Measurements from ENCODE around the gene MYCT1. TPM values are rescaled to one million over a fixed set of nuclear protein-coding genes. Genes with fewer than 3 reads are reported as not detected.

The MYCT1 gene
- total and polyA plus RNA-seq, 2 of the 8 experiments (the other 6 are each of a cell fraction or from before 2014, with no cell fraction given), result 0.39 to 3.3 TPM

DNA sequence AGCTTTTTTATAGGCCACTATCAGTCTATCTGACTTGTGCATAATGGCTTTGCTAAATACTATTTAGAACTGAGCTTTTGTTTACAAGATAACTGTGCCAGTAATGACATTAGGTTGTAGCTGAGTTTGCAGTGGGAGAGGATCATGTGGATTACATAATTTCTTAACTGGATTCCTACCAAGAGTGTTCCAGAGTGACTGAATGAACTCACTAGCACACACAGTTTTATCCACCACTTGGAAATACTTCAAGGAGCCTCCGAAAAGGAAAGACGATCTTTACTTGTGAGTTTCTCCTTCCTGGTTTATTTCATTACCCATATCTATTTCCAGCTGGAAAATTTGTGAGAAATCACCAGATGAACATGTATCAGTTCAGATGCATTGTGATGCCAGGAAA is 49.6 kb upstream of the MYCT1 start:
- Histone ChIP-seq H2BK5ac (ENCODE audit: low read depth, low read length) (no peak overlapping the region), H3K79me1 (ENCODE audit: low read depth, low read length) (no peaks in the 10 kb centered on the region), H4K5ac (ENCODE audit: insufficient read length, low read depth, low read length) (no peak overlapping the region), H2AFZ (ENCODE audit: low read length) (no peak overlapping the region), H3K4me3 (ENCODE audit: extremely low read depth in 1 of 4, insufficient read depth in 2 of 4, low read depth in 3 of 4, low read length in 4 of 4) (no peak overlapping the region), H3K36me3 (ENCODE audit: control insufficient read depth in 2 of 4, insufficient read depth in 4 of 4, low read length in 3 of 4) (no peaks in the 10 kb centered on the region), H2BK20ac (ENCODE audit: low read length) (no peak overlapping the region), H3K23me2 (ENCODE audit: low read depth, low read length) (no peaks in the 10 kb centered on the region), H2BK12ac (ENCODE audit: low read depth, low read length) (no peak overlapping the region), H3K4me1 (replicated peaks in 1 of 4; ENCODE audit: control insufficient read depth in 3 of 4, insufficient read depth in 4 of 4, low read length in 3 of 4) (no peaks in the 10 kb centered on the region; a peak in 1 of 7 replicates), H2BK120ac (replicated peaks; ENCODE audit: low read depth, low read length) (no peak overlapping the region), H2AK5ac (ENCODE audit: low read depth, low read length) (no peak overlapping the region), H3K9me3 (ENCODE audit: insufficient read depth in 2 of 2, low read depth in 1 of 2, low read length in 1 of 2) (no peaks in the 10 kb centered on the region), H3K23ac (ENCODE audit: insufficient read length) (no peak overlapping the region), H3K56ac (replicated peaks; ENCODE audit: insufficient read length, low read depth, low read length) (no peak overlapping the region), H3K9ac (replicated peaks in 1 of 4; ENCODE audit: extremely low read depth in 1 of 4, low read depth in 3 of 4, low read length in 3 of 4) (no peak overlapping the region), H3K79me2 (ENCODE audit: control insufficient read depth in 1 of 2, insufficient read depth in 2 of 2, low read length in 2 of 2) (no peaks in the 10 kb centered on the region), H4K8ac (ENCODE audit: extremely low read depth, insufficient read depth, low read length) (no peak overlapping the region), H3K4ac (replicated peaks; ENCODE audit: insufficient read length, low read depth, low read length) (no peak overlapping the region), H4K91ac (replicated peaks; ENCODE audit: insufficient read length, low read length) (no peak overlapping the region), H3K18ac (ENCODE audit: extremely low read depth, low read length) (no peak overlapping the region), H4K20me1 (replicated peaks in 1 of 2; ENCODE audit: control insufficient read depth in 1 of 2, insufficient read depth in 2 of 2, low read length in 2 of 2) (no peaks in the 10 kb centered on the region), H3K27me3 (replicated peaks in 1 of 4; ENCODE audit: control insufficient read depth in 3 of 4, extremely low read depth in 1 of 4, insufficient read depth in 3 of 4, low read length in 3 of 4) (no peaks in the 10 kb centered on the region), H3K4me2 (ENCODE audit: insufficient read depth in 1 of 2, low read depth in 2 of 2, low read length in 2 of 2) (no peak overlapping the region), H3K14ac (ENCODE audit: insufficient read length) (no peak overlapping the region), H2BK15ac (ENCODE audit: low read length) (no peak overlapping the region), H3K27ac (ENCODE audit: low read depth, low read length) (no peak overlapping the region)
- DNase-seq (ENCODE audit: low read depth in 1 of 2, low spot score in 2 of 2) (no peak), FAIRE-seq (no peak)
- ChIA-PET POLR2A (ENCODE audit: partially characterized antibody) (no interaction called here), CTCF (ENCODE audit: partially characterized antibody) (interaction anchor here (1.0 to 4.5 kb wide), 5 partner anchors 9 to 95 kb away, joined by 3 to 24 read pairs (median 4); no protein-coding TSS in a partner anchor)
- TF ChIP-seq RBBP5 (IDR thresholded peaks at IDR 0.05; ENCODE audit: borderline replicate concordance, low read depth, low read length) (no peak), CEBPB (IDR thresholded peaks at IDR 0.05; ENCODE audit: low read depth, low read length) (no peak), MAFK (IDR thresholded peaks at IDR 0.05; ENCODE audit: low read depth, low read length) (no peak), NRF1 (IDR thresholded peaks at IDR 0.05; ENCODE audit: low read depth, low read length) (no peak), SUZ12 (IDR thresholded peaks at IDR 0.05; ENCODE audit: low read length) (no peak), POU5F1 (IDR thresholded peaks at IDR 0.05; ENCODE audit: low read depth, low read length) (no peak), CBX8 (IDR thresholded peaks at IDR 0.05; ENCODE audit: borderline replicate concordance, low read depth, low read length) (no peak), JUND (IDR thresholded peaks at IDR 0.05; ENCODE audit: low read length) (no peak), MAX (IDR thresholded peaks at IDR 0.05) (no peak)
- TF ChIP-seq, protein P1, sequence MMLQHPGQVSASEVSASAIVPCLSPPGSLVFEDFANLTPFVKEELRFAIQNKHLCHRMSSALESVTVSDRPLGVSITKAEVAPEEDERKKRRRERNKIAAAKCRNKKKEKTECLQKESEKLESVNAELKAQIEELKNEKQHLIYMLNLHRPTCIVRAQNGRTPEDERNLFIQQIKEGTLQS (IDR thresholded peaks at IDR 0.05; ENCODE audit: insufficient read depth, low read depth, low read length), result no peak
- WGBS, 2 experiments (ENCODE audit: extremely low coverage in 1 of 2, insufficient coverage in 1 of 2, insufficient read length in 1 of 2, insufficient replicate concordance in 2 of 2, low coverage in 1 of 2, low lambda C conversion rate in 2 of 2, missing lambda C conversion rate in 1 of 2), result 90% methylated on average over 2 of the region's 2 CpGs; no CpG with 5 or more reads in 1 of the 2 experiments
